A549 (cell line): Measurements from ENCODE around the gene PCID2. TPM values are rescaled to one million over a fixed set of nuclear protein-coding genes. Genes with fewer than 3 reads are reported as not detected.

Experiments used
- ATAC-seq, 2 experiments: fragments of 200-7000 bp in 1 of 2; fragments of >200 bp in 1 of 2; cut with Nextera tagmentation in 1 of 2; cut with Tn5 transposase in 1 of 2; 3 replicates each; pipeline versions ENCODE4 v1.8.0 to v1.9.1; 2018 to 2020; ENCODE audit warnings: mild to moderate bottlenecking in 1 of 2, moderate library complexity in 1 of 2
- CTCF ChIA-PET: fragments of 300-600 bp; sonication (Branson Sonifier 250); formaldehyde crosslinking; extraction: SDS; loops from one replicate; lab custom pipeline; 2021; ENCODE audit warnings: antibody characterized with exemption, inconsistent platforms; lab: Yijun Ruan, JAX
- POLR2A ChIA-PET: fragments of 350-600 bp; formaldehyde crosslinking; extraction: SDS; loops from one replicate; lab custom pipeline; 2021; ENCODE audit warnings: antibody characterized with exemption, inconsistent platforms; lab: Yijun Ruan, JAX
- DNase-seq, 2 experiments: peaks; one replicate each; pipeline versions ENCODE4 v3.0.0 to v3.0.0-alpha.2; 2011 to 2016; ENCODE audit warnings: low read depth in 1 of 2, low spot score in 1 of 2
- FAIRE-seq: peaks from 2 replicates; lab custom pipeline; 2011; peaks lifted over from hg19 to GRCh38; lab: Jason Lieb, UNC
- H3K27ac ChIP-seq, 2 experiments: fragments of >200 bp; sonication (Bioruptor Twin); formaldehyde crosslinking; 3 replicates each; pipeline ENCODE4 v1.5.1; 2016 to 2017
- H3K4me1 ChIP-seq: fragments of >200 bp; sonication (Bioruptor Twin); formaldehyde crosslinking; 3 replicates; pipeline ENCODE4 v1.6.1; 2016
- H3K4me2 ChIP-seq: fragments of >200 bp; sonication (Bioruptor Twin); formaldehyde crosslinking; 3 replicates; pipeline ENCODE4 v1.6.1; 2016
- H3K4me3 ChIP-seq: fragments of >200 bp; sonication (Bioruptor Twin); formaldehyde crosslinking; 3 replicates; pipeline ENCODE4 v1.5.1; 2016
- H3K9me3 ChIP-seq: fragments of >200 bp; sonication (Bioruptor Twin); formaldehyde crosslinking; 3 replicates; pipeline ENCODE4 v1.6.1; 2016
- BCL3 ChIP-seq: fragments of >200 bp; sonication (Bioruptor Twin); formaldehyde crosslinking; IDR thresholded peaks from 3 replicates; pipeline ENCODE4 v1.6.1; 2016
- BHLHE40 ChIP-seq: IDR thresholded peaks from 2 replicates; pipeline ENCODE4 v1.6.1; 2012; ENCODE audit warnings: low read depth, low read length, inconsistent platforms
- CTCF ChIP-seq: fragments of >200 bp; sonication (Bioruptor Twin); formaldehyde crosslinking; IDR thresholded peaks from 3 replicates; pipeline ENCODE4 v1.5.1; 2016
- EHF ChIP-seq: fragments of 250-450 bp; sonication (Bioruptor Pico); IDR thresholded peaks from 2 replicates; pipeline ENCODE4 v1.5.0; 2020; ENCODE audit warnings: mild to moderate bottlenecking
- EP300 ChIP-seq, 2 experiments: fragments of >200 bp; sonication (Bioruptor Twin); formaldehyde crosslinking; IDR thresholded peaks; 2 replicates in 1 of 2; 3 replicates in 1 of 2; pipeline ENCODE4 v1.6.1; 2016 to 2017
- ESRRA ChIP-seq: fragments of 150-350 bp; IDR thresholded peaks from 2 replicates; pipeline ENCODE4 v1.6.1; 2014; ENCODE audit warnings: mild to moderate bottlenecking, low read length, borderline replicate concordance
- FOSL2 ChIP-seq, 2 experiments: fragments of 450-650 bp in 1 of 2; fragments of >200 bp in 1 of 2; sonication (Bioruptor Twin) in 1 of 2; formaldehyde crosslinking; IDR thresholded peaks; 2 replicates each; pipeline versions ENCODE4 v1.5.0 to v1.6.1; 2016 to 2020; ENCODE audit warnings: mild to moderate bottlenecking in 1 of 2, moderate library complexity in 1 of 2
- GATA3 ChIP-seq: IDR thresholded peaks from 2 replicates; pipeline ENCODE4 v1.6.1; 2012; ENCODE audit warnings: borderline replicate concordance
- HDAC2 ChIP-seq: fragments of 200-600 bp; sonication (generic); IDR thresholded peaks from 2 replicates; pipeline ENCODE4 v1.6.1; 2016
- HOXB5 ChIP-seq: fragments of 250-450 bp; sonication (Bioruptor Pico); IDR thresholded peaks from 2 replicates; pipeline ENCODE4 v1.5.0; 2020; ENCODE audit warnings: mild to moderate bottlenecking, moderate library complexity
- KDM5A ChIP-seq: fragments of 200-600 bp; sonication (generic); IDR thresholded peaks from 2 replicates; pipeline ENCODE4 v1.6.1; 2016; ENCODE audit warnings: antibody characterized with exemption, mild to moderate bottlenecking
- MAFK ChIP-seq: fragments of 450-650 bp; IDR thresholded peaks from 2 replicates; pipeline ENCODE4 v1.6.1; 2014; ENCODE audit not compliant: partially characterized antibody
- MAX ChIP-seq: IDR thresholded peaks from 2 replicates; pipeline ENCODE4 v1.6.1; 2012
- MAZ ChIP-seq: fragments of 150-350 bp; IDR thresholded peaks from 2 replicates; pipeline ENCODE4 v1.6.1; 2014; ENCODE audit warnings: antibody characterized with exemption, low read depth, low read length, borderline replicate concordance
- MYC ChIP-seq: IDR thresholded peaks from 2 replicates; pipeline ENCODE4 v1.6.1; 2012; ENCODE audit warnings: mild to moderate bottlenecking, inconsistent platforms, low read length, improper control_type of control experiment, borderline replicate concordance
- NPAS2 ChIP-seq: fragments of 250-450 bp; sonication (Bioruptor Pico); IDR thresholded peaks from 2 replicates; pipeline ENCODE4 v1.8.0; 2022; ENCODE audit warnings: mild to moderate bottlenecking, moderate library complexity, borderline replicate concordance
- NR3C1 ChIP-seq: fragments of >200 bp; sonication (Bioruptor Twin); formaldehyde crosslinking; IDR thresholded peaks from 3 replicates; pipeline ENCODE4 v1.6.1; 2017
- PBX3 ChIP-seq: IDR thresholded peaks from 2 replicates; pipeline ENCODE4 v1.6.1; 2012
- PHF8 ChIP-seq: fragments of 200-600 bp; sonication (generic); IDR thresholded peaks from 2 replicates; pipeline ENCODE4 v1.6.1; 2016; ENCODE audit warnings: low read depth, mild to moderate bottlenecking, antibody characterized with exemption, moderate library complexity, borderline replicate concordance
- POLR2AphosphoS2 ChIP-seq: conservative IDR thresholded peaks from 2 replicates; pipeline ENCODE4 v1.6.1; 2012; ENCODE audit warnings: low read length, improper control_type of control experiment, inconsistent platforms
- RCOR1 ChIP-seq: fragments of 150-350 bp; IDR thresholded peaks from 2 replicates; pipeline ENCODE4 v1.6.1; 2014; ENCODE audit warnings: antibody characterized with exemption, low read length, low read depth
- ZC3H11A ChIP-seq: fragments of 450-650 bp; IDR thresholded peaks from 2 replicates; pipeline ENCODE4 v1.6.1; 2014; ENCODE audit warnings: antibody characterized with exemption, mild to moderate bottlenecking
- WGBS: methylation state at CpG from one replicate; pipeline ENCODE4 v1.1.6; 2017; ENCODE audit errors: missing lambda C conversion rate; 5-methylcytosine and 5-hydroxymethylcytosine counted together
- polyA plus RNA-seq, 4 experiments: library from polyadenylated mRNA; depleted of rRNA in 3 of 4; stranded (reverse); fragments of >200 nt; fragmentation: RNase III in 1 of 4; extraction: RNeasy Plus Mini Kit Qiagen cat#74134 plus additional on column Dnase treatment in 1 of 4; gene quantifications; 2 replicates in 3 of 4; 3 replicates in 1 of 4; pipeline ENCODE4 v1.2.3, GENCODE V29; 2011 to 2017

Gene PCID2
- polyA plus RNA-seq, 2 of the 4 experiments (the other 2 are of a cell fraction): 37.7 to 68.7 TPM

- Histone ChIP-seq H3K4me1 (peaks cover 3% of the 10 kb centered on the region; the same call in 2 of the 3 replicates), H3K4me3 (no peak overlapping the region), H3K9me3 (no peaks in the 10 kb centered on the region), H3K27ac (no peak overlapping the region)
- FAIRE-seq (no peak), ATAC-seq (no peak)
- ChIA-PET CTCF (no interaction called here), POLR2A (no interaction called here)
- TF ChIP-seq GATA3 (no peak), NPAS2 (CRISPR knock-in tag) (no peak), PHF8 (no peak), NR3C1 (no peak), PBX3 (no peak), MAFK (no peak), ZC3H11A (no peak), FOSL2 (IDR thresholded peaks at IDR 0.05) (no peak), FOSL2 (CRISPR knock-in tag; IDR thresholded peaks at IDR 0.05) (no peak), EHF (CRISPR knock-in tag) (no peak), MAX (no peak)
- TF ChIP-seq, all 56 proteins: peak for 0
- H3K4me2 ChIP-seq: no peak overlapping the region
- WGBS: 86% methylated on average over 13 of the region's 13 CpGs
- no peak for DNase-seq
Observed at GRCh38 chr13:113148407-113148806, 60.1 kb downstream of the PCID2 start.

- no peak for TF ChIP-seq POLR2AphosphoS2
- TF ChIP-seq RCOR1: no peak
- TF ChIP-seq, all 56 proteins: peak for 0
- H3K4me3 ChIP-seq: no peak overlapping the region
- H3K9me3 ChIP-seq: no peaks in the 10 kb centered on the region
- no peak for FAIRE-seq
- H3K27ac ChIP-seq: no peak overlapping the region
- no peak for DNase-seq
- no peak for ATAC-seq
- H3K4me2 ChIP-seq: no peak overlapping the region
- ChIA-PET CTCF (no interaction called here), POLR2A (no interaction called here)
- H3K4me1 ChIP-seq: no peaks in the 10 kb centered on the region
- WGBS: 45% methylated on average over 8 of the region's 8 CpGs
Observed at GRCh38 chr13:113147206-113147605, 61.3 kb downstream of the PCID2 start.

GRCh38 chr13:113146750-113147149, 61.7 kb downstream of the PCID2 start:
- CTCF ChIA-PET: no interaction called here

More at GRCh38 chr13:113146750-113147149, 61.7 kb downstream of the PCID2 start:
- H3K27ac ChIP-seq: no peak overlapping the region
- WGBS: 64% methylated on average over 8 of the region's 9 CpGs
- no peaks in the 10 kb centered on the region for H3K4me1 ChIP-seq
- no peak overlapping the region for H3K4me3 ChIP-seq
- no peak for DNase-seq
- no peak for TF ChIP-seq GATA3
- TF ChIP-seq ESRRA: no peak
- no peak for TF ChIP-seq EHF (CRISPR knock-in tag)
- TF ChIP-seq HOXB5: no peak
- no peak for TF ChIP-seq CTCF
- no peak for TF ChIP-seq KDM5A
- TF ChIP-seq POLR2AphosphoS2: no peak
- TF ChIP-seq BHLHE40: no peak
- TF ChIP-seq BCL3: no peak
- TF ChIP-seq EP300 (IDR thresholded peaks at IDR 0.05): no peak
- no peak for TF ChIP-seq HDAC2
- no peak for TF ChIP-seq MYC
- no peak for TF ChIP-seq MAZ
- no peak for TF ChIP-seq FOSL2 (IDR thresholded peaks at IDR 0.05)
- no peak for TF ChIP-seq FOSL2 (CRISPR knock-in tag; IDR thresholded peaks at IDR 0.05)
- H3K4me2 ChIP-seq: no peak overlapping the region
- POLR2A ChIA-PET: no interaction called here
- H3K9me3 ChIP-seq: no peaks in the 10 kb centered on the region
- ATAC-seq: no peak
- no peak for FAIRE-seq
